ENCODE measurements around the gene IKZF1. TPM values are rescaled to one million over a fixed set of nuclear protein-coding genes. Genes with fewer than 3 reads are reported as not detected.

Gene IKZF1
- total RNA-seq, 2 donors from 2014 or later, result 290 to 416 TPM

- Mint-ChIP-seq H3K4me3 (peak overlapping the region; percentile 76), H3K36me3 (peaks cover 6% of the 10 kb centered on the region), H3K27ac (peak overlapping the region in 1 of 2 donors; percentile 85), H3K27me3 (no peaks in the 10 kb centered on the region), H3K4me1 (ENCODE audit: low read depth in 2 of 2) (peaks cover 35 to 38% of the 10 kb centered on the region in 2 donors), H3K9me3 (peaks cover 3% of the 10 kb centered on the region)
- ATAC-seq, result no peak
- no peak for DNase-seq (ENCODE audit: low spot score)
Measured at GRCh38 chr7:50293509-50294179, 10.9 kb upstream of the IKZF1 start.

GRCh38 chr7:50295133-50295532 lies 9.4 kb upstream of the IKZF1 start:
- no peaks in the 10 kb centered on the region for H3K27me3 Mint-ChIP-seq
- DNase-seq (ENCODE audit: low spot score) (no peak), ATAC-seq (no peak)
- peaks cover 6% of the 10 kb centered on the region for H3K36me3 Mint-ChIP-seq
- H3K4me1 Mint-ChIP-seq (ENCODE audit: low read depth in 2 of 2), result peaks cover 43 to 47% of the 10 kb centered on the region in 2 donors
- no peak overlapping the region for H3K4me3 Mint-ChIP-seq
- no peak overlapping the region for H3K27ac Mint-ChIP-seq
- H3K9me3 Mint-ChIP-seq, result peaks cover 3% of the 10 kb centered on the region

GRCh38 chr7:50296799-50297198 lies 7.7 kb upstream of the IKZF1 start:
- Mint-ChIP-seq H3K27ac (no peak overlapping the region), H3K36me3 (peaks cover 6% of the 10 kb centered on the region), H3K9me3 (no peaks in the 10 kb centered on the region), H3K27me3 (no peaks in the 10 kb centered on the region), H3K4me1 (ENCODE audit: low read depth in 2 of 2) (peaks cover 45 to 48% of the 10 kb centered on the region in 2 donors), H3K4me3 (no peak overlapping the region)
- DNase-seq (ENCODE audit: low spot score) (no peak), ATAC-seq (no peak)

- Mint-ChIP-seq H3K27me3 (no peaks in the 10 kb centered on the region), H3K4me1 (ENCODE audit: low read depth in 2 of 2) (peaks cover 30 to 33% of the 10 kb centered on the region in 2 donors), H3K4me3 (no peak overlapping the region), H3K9me3 (no peaks in the 10 kb centered on the region), H3K36me3 (no peaks in the 10 kb centered on the region), H3K27ac (no peak overlapping the region)
- no peak for ATAC-seq
- no peak for DNase-seq (ENCODE audit: low spot score)
Measured at GRCh38 chr7:50298811-50299562, 5.5 kb upstream of the IKZF1 start.

- peak overlapping the region in 1 of 2 donors; percentile 7 for H3K27ac Mint-ChIP-seq
- no peak for ATAC-seq
- H3K4me3 Mint-ChIP-seq, result no peak overlapping the region
- H3K36me3 Mint-ChIP-seq, result peaks cover 6% of the 10 kb centered on the region
- no peaks in the 10 kb centered on the region for H3K27me3 Mint-ChIP-seq
- H3K4me1 Mint-ChIP-seq (ENCODE audit: low read depth in 2 of 2), result peaks cover 28 to 31% of the 10 kb centered on the region in 2 donors
- H3K9me3 Mint-ChIP-seq, result no peaks in the 10 kb centered on the region
- DNase-seq (ENCODE audit: low spot score), result no peak
Measured at GRCh38 chr7:50300336-50300735, 4.2 kb upstream of the IKZF1 start.

- no peaks in the 10 kb centered on the region for H3K9me3 Mint-ChIP-seq
- no peak for ATAC-seq
- peaks cover 26 to 37% of the 10 kb centered on the region in 2 donors for H3K4me1 Mint-ChIP-seq (ENCODE audit: low read depth in 2 of 2)
- peak overlapping the region; percentile 55 for H3K4me3 Mint-ChIP-seq
- peaks cover 22% of the 10 kb centered on the region for H3K36me3 Mint-ChIP-seq
- H3K27me3 Mint-ChIP-seq, result no peaks in the 10 kb centered on the region
- H3K27ac Mint-ChIP-seq, result peak overlapping the region in 1 of 2 donors; percentile 60
- DNase-seq (ENCODE audit: low spot score), result no peak
Measured at GRCh38 chr7:50302486-50303334, 1.8 kb upstream of the IKZF1 start.

GRCh38 chr7:50303335-50304128 lies 984 bp upstream of the IKZF1 start:
- Mint-ChIP-seq H3K4me3 (peak overlapping the region; percentile 50), H3K4me1 (ENCODE audit: low read depth in 2 of 2) (peaks cover 33 to 45% of the 10 kb centered on the region in 2 donors), H3K9me3 (no peaks in the 10 kb centered on the region), H3K36me3 (peaks cover 30% of the 10 kb centered on the region), H3K27ac (peak overlapping the region in 1 of 2 donors; percentile 19), H3K27me3 (no peaks in the 10 kb centered on the region)
- peak; percentile 55 to 71 for ATAC-seq
- DNase-seq (ENCODE audit: low spot score), result no peak

- Mint-ChIP-seq H3K27ac (peak overlapping the region in 1 of 2 donors; percentile 90), H3K4me1 (ENCODE audit: low read depth in 2 of 2) (peaks cover 33 to 51% of the 10 kb centered on the region in 2 donors), H3K4me3 (peak overlapping the region; percentile 98), H3K36me3 (peaks cover 42% of the 10 kb centered on the region), H3K9me3 (no peaks in the 10 kb centered on the region), H3K27me3 (no peaks in the 10 kb centered on the region)
- peak; percentile 75 for DNase-seq (ENCODE audit: low spot score)
- ATAC-seq, result peak; percentile 69 to 70
Measured at GRCh38 chr7:50304911-50305582, 531 bp downstream of the IKZF1 start.

- Mint-ChIP-seq H3K27me3 (no peaks in the 10 kb centered on the region), H3K4me3 (peak overlapping the region; percentile 98), H3K36me3 (peaks cover 42% of the 10 kb centered on the region), H3K9me3 (no peaks in the 10 kb centered on the region), H3K4me1 (ENCODE audit: low read depth in 2 of 2) (peaks cover 35 to 52% of the 10 kb centered on the region in 2 donors), H3K27ac (peak overlapping the region in 1 of 2 donors; percentile 90)
- ATAC-seq (no peak), DNase-seq (ENCODE audit: low spot score) (no peak)
Measured at GRCh38 chr7:50305583-50306493, 1.3 kb downstream of the IKZF1 start.

- no peaks in the 10 kb centered on the region for H3K9me3 Mint-ChIP-seq
- H3K36me3 Mint-ChIP-seq, result peaks cover 42% of the 10 kb centered on the region
- ATAC-seq, result no peak
- H3K27me3 Mint-ChIP-seq, result no peaks in the 10 kb centered on the region
- H3K4me3 Mint-ChIP-seq, result peak overlapping the region; percentile 98
- H3K27ac Mint-ChIP-seq, result peak overlapping the region in 1 of 2 donors; percentile 90
- H3K4me1 Mint-ChIP-seq (ENCODE audit: low read depth in 2 of 2), result peaks cover 35 to 59% of the 10 kb centered on the region in 2 donors
- DNase-seq (ENCODE audit: low spot score), result no peak
Measured at GRCh38 chr7:50306494-50307367, 2.2 kb downstream of the IKZF1 start.

- H3K4me1 Mint-ChIP-seq (ENCODE audit: low read depth in 2 of 2), result peaks cover 39 to 61% of the 10 kb centered on the region in 2 donors
- H3K36me3 Mint-ChIP-seq, result peaks cover 46% of the 10 kb centered on the region
- ATAC-seq, result peak; percentile 8 to 26
- peak overlapping the region; percentile 98 for H3K4me3 Mint-ChIP-seq
- H3K27me3 Mint-ChIP-seq, result no peaks in the 10 kb centered on the region
- peak overlapping the region in 1 of 2 donors; percentile 90 for H3K27ac Mint-ChIP-seq
- no peak for DNase-seq (ENCODE audit: low spot score)
- H3K9me3 Mint-ChIP-seq, result no peaks in the 10 kb centered on the region
Measured at GRCh38 chr7:50307368-50308032, 3.0 kb downstream of the IKZF1 start.

Measured in natural killer cell treated with Interleukin-12 subunit alpha and Interleukin-12 subunit beta and Interleukin-15 and Interleukin-18, amount 100 ng/mL, for 72 hours (primary cell).